KBM-7 (cell line): ENCODE data around the gene THAP12.
"Not testable (repeated sequence)": the region's sequence is repeated elsewhere in the genome, so short reads cannot be mapped to it uniquely, and the experiment has no call there.

ENCODE experiments used
- DNase-seq: peaks from one replicate; pipeline ENCODE4 v3.0.0-alpha.2; 2015
- in situ Hi-C: fragments of 300-500 bp; cut with MboI; formaldehyde crosslinking; loops from 2 replicates; pipeline ENCODE4 v1.14.3; 2020; ENCODE audit warnings: low sequenced_read_pairs, low pct_unique_long_range_greater_than_20kb, mixed read lengths

Gene THAP12, protein sequence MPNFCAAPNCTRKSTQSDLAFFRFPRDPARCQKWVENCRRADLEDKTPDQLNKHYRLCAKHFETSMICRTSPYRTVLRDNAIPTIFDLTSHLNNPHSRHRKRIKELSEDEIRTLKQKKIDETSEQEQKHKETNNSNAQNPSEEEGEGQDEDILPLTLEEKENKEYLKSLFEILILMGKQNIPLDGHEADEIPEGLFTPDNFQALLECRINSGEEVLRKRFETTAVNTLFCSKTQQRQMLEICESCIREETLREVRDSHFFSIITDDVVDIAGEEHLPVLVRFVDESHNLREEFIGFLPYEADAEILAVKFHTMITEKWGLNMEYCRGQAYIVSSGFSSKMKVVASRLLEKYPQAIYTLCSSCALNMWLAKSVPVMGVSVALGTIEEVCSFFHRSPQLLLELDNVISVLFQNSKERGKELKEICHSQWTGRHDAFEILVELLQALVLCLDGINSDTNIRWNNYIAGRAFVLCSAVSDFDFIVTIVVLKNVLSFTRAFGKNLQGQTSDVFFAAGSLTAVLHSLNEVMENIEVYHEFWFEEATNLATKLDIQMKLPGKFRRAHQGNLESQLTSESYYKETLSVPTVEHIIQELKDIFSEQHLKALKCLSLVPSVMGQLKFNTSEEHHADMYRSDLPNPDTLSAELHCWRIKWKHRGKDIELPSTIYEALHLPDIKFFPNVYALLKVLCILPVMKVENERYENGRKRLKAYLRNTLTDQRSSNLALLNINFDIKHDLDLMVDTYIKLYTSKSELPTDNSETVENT

DNA sequence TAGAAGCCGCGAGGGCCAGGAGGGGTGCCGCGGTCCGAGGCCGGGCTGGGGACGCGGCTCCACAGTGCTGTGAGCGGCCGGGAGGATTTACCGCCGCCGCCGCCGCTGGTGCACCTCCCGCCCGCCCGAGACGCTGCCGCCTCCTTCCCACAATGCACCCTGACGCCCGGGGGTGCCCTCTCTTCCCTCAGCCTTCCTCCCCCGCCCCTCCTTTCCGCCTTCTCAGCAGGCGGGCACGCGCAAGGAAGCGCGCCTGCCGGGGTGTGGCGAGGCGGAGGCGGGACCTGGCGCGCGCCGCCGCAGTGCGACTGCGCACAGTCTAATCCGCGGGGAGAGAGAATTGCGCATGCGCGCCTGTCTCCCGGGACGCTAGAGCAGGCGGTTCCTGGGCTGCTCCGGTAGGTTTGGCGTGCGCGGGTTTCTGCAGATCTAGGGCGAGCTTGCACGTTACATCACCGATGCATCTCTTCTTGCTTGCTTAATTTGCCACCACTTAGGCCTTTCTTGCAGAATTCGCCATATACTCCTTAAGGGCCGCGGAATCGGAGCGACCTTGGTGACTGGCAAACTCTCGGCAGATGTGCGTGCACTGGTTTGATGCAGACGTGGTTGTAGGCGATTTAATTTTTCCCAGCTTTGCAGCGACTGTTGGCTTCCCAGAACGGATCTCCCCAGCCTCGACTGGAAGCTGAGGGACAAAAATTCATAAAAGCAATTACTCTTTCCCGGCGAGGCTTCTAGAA is at the start of gene THAP12, which contains the start of gene GVQW3:
Gene THAP12, minus strand, starts transcription at position 156 of the 743 bp plus-strand sequence. CDS start 296 bp downstream, outside the sequence.
Gene GVQW3, plus strand, starts transcription at position 347 of the 743 bp plus-strand sequence. CDS start 506 bp downstream, outside the sequence.
- DNase-seq = peak; percentile 99
- in situ Hi-C loops = no loop called here

DNA sequence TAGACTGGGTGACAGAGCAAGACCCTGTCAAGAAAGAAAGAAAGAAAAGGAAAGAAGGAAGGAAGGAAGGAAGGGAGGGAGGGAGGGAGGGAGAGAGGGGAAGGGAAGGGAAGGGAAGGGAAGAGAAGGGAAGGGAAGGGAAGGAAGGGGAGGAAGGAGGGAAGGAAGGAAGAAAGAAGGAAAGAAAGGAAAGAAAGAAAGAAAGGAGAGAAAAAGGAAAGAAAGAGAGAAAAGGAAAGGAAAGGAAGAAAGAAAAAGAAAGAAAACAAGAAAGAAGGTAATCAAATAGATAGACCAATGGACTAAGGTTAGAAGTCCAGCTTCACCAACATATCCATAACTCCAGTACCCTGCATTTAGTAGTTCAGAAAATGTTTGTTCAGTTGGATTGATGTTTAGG is 45.7 kb upstream of the THAP12 start:
- no peak for DNase-seq
- in situ Hi-C loops = no loop called here

DNA sequence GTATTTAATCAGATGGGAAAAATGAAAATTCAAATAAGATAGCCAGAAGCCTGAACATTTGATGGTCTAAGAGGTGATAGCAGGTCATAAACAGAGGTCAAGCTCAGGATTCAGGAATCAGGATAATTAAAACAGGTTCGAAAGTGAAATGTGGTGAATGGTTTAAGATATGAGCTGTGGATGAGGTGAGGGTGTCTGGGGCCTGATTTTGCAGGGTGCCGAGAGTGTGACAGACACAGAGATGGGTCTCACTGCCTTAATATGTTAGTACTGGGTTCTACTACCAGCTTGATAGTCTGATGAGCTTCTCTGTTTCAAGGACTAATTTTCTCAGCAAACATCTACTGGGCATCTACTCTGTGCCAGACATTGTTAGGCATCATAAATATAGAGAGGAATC is 44.0 kb upstream of the THAP12 start:
- in situ Hi-C loops = no loop called here
- no peak for DNase-seq

DNA sequence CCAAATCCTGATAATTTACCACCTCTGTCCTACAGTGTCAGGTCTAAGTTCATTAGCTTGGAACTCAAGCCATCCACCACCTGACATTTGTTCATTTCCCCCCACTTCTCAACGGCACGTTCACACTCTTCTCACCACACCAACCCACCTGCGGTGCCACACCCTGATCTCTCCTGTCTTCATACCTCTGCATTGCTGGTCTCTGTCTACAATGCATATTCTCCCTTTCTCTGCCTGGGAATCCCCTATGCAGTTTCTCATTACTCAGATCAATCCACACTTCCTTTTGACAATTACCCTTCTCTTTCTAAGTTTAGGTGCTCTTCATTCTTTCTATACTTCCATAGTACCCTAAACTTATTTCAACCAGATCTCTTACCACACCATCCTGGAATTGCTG is 43.4 kb upstream of the THAP12 start:
- DNase-seq = no peak
- in situ Hi-C loops = no loop called here

DNA sequence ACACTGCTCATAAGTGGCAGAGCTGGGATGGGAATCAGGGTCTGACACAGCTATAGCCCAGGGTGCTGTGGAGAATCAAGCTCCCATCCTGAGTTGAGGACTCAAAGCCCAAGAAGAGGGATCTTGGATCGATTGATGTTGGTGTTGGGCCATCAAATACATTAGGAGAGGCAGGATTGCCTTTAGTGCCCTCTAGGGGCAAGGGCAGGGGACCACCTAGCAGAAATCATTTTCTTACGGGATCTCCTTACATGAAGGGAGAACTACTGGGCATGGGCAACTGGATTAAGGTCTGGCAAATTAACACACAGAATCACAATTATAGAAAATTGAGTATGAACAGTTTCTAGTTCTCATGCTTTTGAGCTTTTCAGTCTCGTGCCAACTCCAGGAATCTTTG is 39.0 kb upstream of the THAP12 start:
- in situ Hi-C loops = no loop called here
- peak; percentile 55 for DNase-seq

DNA sequence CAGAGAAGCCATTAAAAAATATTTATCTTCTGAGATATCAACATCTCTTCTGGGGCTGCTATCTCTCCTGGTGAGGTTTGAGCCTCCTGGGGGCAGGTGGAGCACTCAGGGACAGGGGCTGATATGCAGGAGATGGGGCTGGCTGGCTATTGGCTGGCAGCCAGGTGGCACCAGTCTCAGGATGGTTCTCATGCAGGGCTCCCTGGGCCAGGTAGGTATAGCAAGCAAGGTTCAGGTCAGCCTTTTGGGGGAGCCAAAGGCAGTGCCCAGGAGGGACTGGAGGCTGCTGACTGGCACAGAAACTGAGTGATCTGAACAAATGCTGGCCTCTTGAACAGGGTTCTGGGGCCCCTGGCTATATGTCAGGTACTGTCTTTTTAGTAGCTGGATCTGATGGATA is 34.1 kb upstream of the THAP12 start:
- in situ Hi-C loops = no loop called here
- DNase-seq = no peak

DNA sequence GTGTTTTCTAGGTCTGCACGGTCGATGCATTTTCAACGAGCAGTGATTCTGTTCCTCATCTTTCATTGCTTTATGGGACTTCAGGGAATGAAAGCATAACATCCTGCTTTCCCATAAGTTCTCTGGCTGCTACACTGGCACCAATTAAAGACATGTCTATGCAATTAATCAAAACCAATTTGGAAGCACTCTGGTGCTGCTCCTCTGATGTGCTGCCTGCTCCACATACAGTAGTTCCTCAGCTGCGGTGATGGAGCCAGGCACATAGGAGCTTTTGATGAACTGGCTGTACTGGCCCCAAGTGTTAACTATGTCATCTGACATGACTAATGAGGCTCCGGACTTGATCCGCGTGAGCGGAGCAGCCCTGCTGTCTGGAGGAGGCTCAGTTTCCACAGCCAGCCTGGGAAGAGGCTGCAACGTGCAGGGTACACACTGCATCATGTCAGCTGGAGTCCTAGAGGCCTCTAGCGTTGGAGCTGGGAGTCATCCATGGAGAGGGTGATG is 30.0 kb upstream of the THAP12 start:
- in situ Hi-C loops = no loop called here
- DNase-seq = no peak

DNA sequence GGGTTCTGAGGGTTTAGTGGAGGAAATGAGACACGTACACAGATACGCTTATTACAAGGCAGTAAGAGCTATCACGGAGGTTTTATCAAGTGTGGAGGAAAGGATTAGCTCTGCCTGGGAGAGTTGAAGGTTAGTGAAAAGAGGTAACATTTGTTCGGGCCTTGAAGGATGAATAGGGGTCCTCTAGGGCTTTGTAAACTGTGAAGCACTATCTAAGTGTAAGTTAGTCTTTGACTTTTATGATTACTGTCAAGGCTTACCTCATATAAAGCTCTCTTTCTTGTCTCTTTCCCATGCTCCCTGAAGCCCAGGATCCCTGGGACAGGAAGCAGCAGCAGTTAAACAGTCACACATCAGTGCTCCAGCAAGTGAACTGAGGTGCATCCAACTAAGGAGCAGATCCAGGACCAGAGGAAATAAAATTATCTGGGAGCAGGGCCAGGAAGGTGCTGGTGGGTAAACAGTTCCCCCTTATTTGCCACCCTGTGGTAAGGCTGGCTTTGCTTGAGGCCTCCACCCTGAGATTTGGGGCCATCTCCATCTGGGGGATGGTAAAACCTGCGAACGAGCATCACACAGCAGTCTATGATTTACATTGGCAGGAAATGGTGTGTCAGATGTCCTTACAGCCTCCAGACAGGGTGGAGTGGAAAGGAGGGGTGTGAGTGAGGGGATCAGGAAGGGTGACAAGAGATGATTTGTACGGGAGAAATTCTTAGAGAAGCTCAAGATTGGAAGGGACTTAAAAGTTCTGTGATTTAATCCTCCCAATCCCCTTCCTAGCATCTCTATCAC is 27.4 kb upstream of the THAP12 start:
- peak; percentile 18 for DNase-seq

DNA sequence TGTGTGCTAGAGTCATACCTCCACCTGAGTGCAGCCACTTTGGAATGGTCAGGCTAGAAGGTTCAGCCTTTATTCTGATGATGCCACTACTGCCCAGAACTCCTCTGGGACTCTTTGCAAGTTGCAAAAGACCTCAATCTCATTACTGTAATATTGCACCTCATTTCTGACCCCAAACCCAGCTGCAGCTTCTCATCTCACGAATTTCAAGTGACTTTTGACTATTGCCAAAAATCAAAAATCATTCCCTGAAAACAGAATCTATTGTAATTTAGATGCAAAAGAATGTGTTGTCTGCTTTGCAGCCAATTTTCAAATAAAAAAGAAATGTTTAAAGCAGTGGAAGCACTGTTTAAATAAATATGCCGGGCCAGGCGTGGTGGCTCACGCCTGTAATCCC is 25.4 kb upstream of the THAP12 start:
- no peak for DNase-seq
- in situ Hi-C loops = no loop called here

More for the DNA sequence above, 27.4 kb upstream of the THAP12 start:
- in situ Hi-C loops = no loop called here

DNA sequence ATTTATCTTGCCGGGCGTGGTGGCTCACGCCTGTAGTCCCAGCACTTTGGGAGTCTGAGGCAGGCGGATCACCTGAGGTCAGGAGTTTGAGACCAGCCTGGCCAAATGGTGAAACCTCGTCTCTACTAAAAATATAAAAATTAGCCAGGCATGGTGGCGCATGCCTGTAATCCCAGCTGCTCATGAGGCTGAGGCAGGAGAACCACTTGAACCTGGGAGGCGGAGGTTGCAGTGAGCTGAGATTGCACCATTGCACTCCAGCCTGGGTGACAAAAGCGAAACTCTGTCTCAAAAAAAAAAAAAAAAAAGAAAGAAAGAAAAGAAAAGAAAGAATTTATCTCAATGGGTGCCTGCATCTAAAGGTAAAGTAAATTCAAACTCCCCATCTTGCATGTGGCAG is 20.6 kb upstream of the THAP12 start:
- DNase-seq, in situ Hi-C loops: not testable (repeated sequence)

DNA sequence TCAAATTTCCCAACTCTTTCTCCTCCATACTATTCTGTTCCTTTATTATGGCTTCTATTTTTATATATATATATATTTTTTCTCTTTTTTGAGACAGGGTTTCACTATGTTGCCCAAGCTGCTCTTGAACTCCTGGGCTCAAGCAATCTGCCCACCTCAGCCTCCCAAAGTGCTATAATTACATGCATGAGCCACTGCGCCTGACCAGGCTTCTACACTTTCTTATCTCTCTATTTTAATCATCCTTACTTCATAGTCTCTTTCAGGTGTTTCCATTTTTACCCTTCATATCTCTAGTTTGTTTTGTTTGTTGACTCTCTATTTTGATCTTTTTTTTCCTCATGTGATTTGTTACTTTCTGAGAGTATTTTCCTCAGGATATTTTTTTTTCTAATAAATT is 20.0 kb upstream of the THAP12 start:
- in situ Hi-C loops = no loop called here
- DNase-seq = no peak

DNA sequence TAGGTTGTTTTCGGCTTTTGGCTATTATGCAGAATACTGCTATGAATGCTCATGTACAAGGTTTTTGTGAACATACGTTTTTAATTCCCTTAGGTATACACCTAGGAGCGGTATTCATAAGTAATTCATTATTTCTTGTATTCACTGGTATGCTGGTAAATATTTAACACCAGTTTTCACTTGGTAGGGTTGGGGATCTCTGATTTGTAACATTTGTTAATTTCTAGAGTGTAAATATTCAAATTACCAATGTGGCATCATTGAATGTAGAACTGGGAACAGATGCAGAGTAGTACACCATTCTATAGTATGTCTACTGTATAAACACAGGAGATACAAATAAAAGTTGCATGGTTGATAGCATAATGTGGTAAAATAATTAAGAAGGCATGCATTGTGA is 16.5 kb upstream of the THAP12 start:
- in situ Hi-C loops = no loop called here
- no peak for DNase-seq

DNA sequence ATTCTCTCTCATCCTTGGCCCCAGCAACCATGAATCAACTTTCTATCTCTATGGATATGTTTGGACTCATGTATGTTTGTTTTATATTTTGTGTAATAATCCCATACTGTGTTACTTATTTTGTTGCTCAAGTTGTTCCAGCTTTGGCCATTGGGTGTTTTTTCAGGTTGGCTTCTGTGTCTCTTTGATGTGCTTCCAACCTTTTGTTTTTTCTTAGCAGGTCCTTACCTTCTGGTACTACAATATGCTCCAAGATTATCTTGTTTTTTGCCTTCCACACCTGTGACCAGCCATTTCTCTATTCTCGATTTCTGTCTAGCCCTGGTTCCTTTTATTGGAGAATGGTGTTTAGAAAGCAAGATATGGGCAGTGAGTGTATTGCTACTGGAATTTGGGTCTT is 14.4 kb upstream of the THAP12 start:
- in situ Hi-C loops = no loop called here

DNA sequence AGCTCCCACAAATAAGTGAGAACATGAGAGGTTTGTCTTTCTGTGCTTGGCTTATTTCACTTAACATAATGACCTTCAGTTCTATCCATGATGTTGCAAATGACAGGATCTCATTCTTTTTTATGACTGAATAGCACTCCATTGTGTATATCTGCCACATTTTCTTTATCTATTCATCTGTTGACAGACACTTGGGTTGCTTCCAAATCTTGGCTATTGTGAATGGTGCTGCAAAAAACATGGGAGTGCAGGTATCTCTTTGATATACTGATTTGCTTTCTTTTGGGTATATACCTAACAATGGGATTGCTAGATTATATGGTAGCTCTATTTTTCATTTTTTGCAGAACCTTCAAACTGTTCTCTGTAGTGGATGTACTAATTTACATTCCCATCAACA is 13.5 kb upstream of the THAP12 start:
- in situ Hi-C loops = no loop called here
- DNase-seq = no peak

More for the DNA sequence above, 14.4 kb upstream of the THAP12 start:
- DNase-seq = no peak

DNA sequence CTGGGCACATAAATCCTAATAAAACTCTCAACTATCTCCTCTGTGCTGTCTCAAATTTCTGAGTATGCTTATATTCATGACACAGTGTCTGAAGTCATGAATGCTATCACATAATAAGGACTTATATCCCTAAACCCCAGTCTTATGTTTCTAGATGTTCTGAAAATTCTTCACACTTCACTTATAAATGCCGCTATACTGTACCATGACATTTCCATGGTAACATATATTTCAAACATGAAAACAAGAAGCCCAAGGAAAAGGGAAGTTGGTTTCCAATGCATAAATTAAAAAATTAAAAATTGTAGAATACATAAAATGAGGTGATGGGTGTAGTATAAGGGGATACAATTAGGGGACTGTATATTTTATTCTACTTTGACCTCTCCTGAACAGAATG is 11.9 kb upstream of the THAP12 start:
- peak; percentile 53 for DNase-seq
- in situ Hi-C loops = no loop called here

DNA sequence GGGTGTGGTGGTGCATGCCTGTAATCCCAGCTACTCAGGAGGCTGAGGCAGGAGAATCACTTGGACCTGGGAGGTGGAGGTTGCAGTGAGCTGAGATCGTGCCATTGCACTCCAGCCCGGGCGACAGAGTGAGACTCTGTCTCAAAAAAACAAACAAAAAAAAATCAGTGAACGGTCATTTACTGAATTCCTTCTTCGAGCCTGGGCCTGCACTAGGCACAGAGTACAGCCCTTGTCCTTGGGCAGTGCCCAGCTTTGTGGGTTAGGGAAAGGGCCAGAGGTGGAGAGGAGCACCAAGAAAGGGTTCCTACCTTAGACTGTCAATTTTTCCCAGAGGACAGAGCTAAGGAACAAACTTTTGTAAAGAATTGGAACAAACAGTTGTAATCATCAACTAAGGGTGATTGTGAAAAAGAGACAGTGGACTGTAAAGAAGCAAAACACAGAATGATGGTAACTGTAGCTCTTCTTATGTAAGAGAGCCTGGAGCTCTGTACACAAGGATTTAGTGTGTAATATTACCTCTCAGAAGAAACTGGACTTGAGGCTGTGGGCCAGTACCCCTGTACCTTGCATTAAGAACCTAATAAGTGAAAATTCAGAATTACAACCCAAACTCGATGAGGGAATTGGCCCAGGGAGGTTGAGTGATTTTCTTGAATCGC is 11.0 kb upstream of the THAP12 start:
- in situ Hi-C loops = no loop called here
- no peak for DNase-seq

DNA sequence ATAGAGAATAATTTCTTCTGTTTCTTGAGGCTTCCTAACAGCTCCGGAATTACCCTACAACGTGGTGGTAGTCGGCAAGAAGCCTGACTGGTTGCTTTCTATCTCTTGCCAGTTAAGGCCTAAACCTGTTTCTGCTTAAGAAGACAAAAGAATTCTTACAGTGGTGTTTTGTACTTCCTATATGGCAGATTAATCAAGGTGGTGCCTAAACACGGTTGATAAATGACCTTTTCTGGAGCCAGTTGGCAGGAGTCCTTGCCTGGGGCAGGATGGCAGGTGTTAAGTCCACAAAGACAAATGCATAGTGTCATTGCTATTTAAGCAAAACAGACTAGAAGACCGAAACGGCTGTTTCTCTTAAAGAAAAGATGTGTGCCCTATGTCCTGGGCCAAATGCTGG is 10.1 kb upstream of the THAP12 start:
- DNase-seq = no peak
- in situ Hi-C loops = no loop called here

DNA sequence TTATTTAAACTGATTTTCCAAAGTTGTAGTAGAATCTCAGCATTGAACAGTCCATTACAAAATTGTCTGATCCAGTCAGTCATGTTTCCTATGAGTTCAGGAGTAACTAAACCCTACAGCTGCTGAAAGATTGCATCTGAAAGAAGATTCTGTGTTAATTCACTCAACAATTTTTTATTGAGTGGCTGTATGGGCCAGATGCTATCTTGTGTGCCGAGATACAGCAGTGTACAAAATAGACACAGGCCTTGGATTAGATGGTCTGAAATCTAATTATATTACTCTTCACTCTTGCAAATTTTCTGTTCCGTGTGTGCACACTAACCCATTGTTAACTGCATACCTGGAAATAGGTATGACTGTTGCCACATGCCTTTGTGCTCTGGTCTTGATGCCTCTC is 7.5 kb upstream of the THAP12 start:
- in situ Hi-C loops = no loop called here
- no peak for DNase-seq
